GM21515 (cell line): ENCODE results near the gene SLC1A4.
A peak's percentile ranks its signal among the peaks of the same experiment; 100 is the strongest.

Experiments
- ATAC-seq: cut with Tn5 transposase; IDR thresholded peaks from one replicate; pipeline ENCODE4 v1.9.1; 2021; ENCODE audit not compliant: unreplicated experiment

The SLC1A4 gene

GRCh38 chr2:65071499-65072180 lies 82.4 kb downstream of the SLC1A4 start:
- ATAC-seq, result no peak

GRCh38 chr2:65072181-65072970 lies 83.2 kb downstream of the SLC1A4 start:
- ATAC-seq, result peak; percentile 50
